Right atrium auricular region (tissue), 2 donors: ENCODE measurements around the gene TRMT2A. TPM values are rescaled to one million over a fixed set of nuclear protein-coding genes. Genes with fewer than 3 reads are reported as not detected.

Source experiments
- DNase-seq: peaks from one replicate; pipeline ENCODE4 v3.0.0-alpha.2; 2019; ENCODE audit warnings: low spot score
- H3K27ac ChIP-seq, 2 donors: fragments of 200-600 bp; sonication (generic); 1 replicate in 1 of 2; 2 replicates in 1 of 2; pipeline ENCODE4 v1.5.1; 2016 to 2019
- H3K27me3 ChIP-seq, 2 donors: fragments of 200-600 bp; sonication (generic); one replicate each; pipeline versions ENCODE4 v1.5.1 to v1.6.0; 2017 to 2019
- H3K36me3 ChIP-seq: fragments of 200-600 bp; sonication (generic); one replicate; pipeline ENCODE4 v1.5.1; 2016
- H3K4me1 ChIP-seq, 2 donors: fragments of 200-600 bp; sonication (generic); one replicate each; pipeline versions ENCODE4 v1.5.1 to v1.6.0; 2017 to 2019
- H3K4me3 ChIP-seq, 2 donors: fragments of 200-600 bp; sonication (generic); 1 replicate in 1 of 2; 2 replicates in 1 of 2; pipeline ENCODE4 v1.5.1; 2017 to 2019; ENCODE audit warnings: mild to moderate bottlenecking in 1 of 2, moderate library complexity in 1 of 2
- H3K9me3 ChIP-seq, 2 donors: fragments of 200-600 bp; sonication (generic); one replicate each; pipeline ENCODE4 v1.5.1; 2019
- CTCF ChIP-seq, 2 donors: fragments of 200-600 bp; sonication (generic); IDR thresholded peaks; one replicate each; pipeline ENCODE4 v1.5.1; 2019; ENCODE audit warnings: antibody characterized with exemption in 2 of 2
- total RNA-seq, 2 donors: library from RNA; depleted of rRNA; stranded (reverse); fragments of >200 nt; gene quantifications; one replicate each; pipeline ENCODE4 v1.1.0, GENCODE V29; 2016

The TRMT2A gene
- total RNA-seq, 2 donors from 2014 or later = 16.0 to 17.6 TPM

GRCh38 chr22:20111045-20111688 lies 5.9 kb downstream of the TRMT2A start:
- Histone ChIP-seq H3K4me3 (no peak overlapping the region), H3K4me1 (peaks cover 0 to 10% of the 10 kb centered on the region in 2 donors), H3K36me3 (peaks cover 88% of the 10 kb centered on the region), H3K27ac (no peak overlapping the region), H3K27me3 (no peaks in the 10 kb centered on the region), H3K9me3 (no peaks in the 10 kb centered on the region)
- TF ChIP-seq CTCF (IDR thresholded peaks at IDR 0.05) = peak in 1 of 2 donors; percentile 42
- DNase-seq = no peak

- no peak for DNase-seq
- Histone ChIP-seq H3K9me3 (no peaks in the 10 kb centered on the region), H3K4me1 (peaks cover 0 to 3% of the 10 kb centered on the region in 2 donors), H3K36me3 (peaks cover 95% of the 10 kb centered on the region), H3K27me3 (no peaks in the 10 kb centered on the region), H3K4me3 (no peak overlapping the region), H3K27ac (no peak overlapping the region)
- TF ChIP-seq CTCF (IDR thresholded peaks at IDR 0.05) = no peak
Measured at GRCh38 chr22:20110359-20110985, 6.6 kb downstream of the TRMT2A start.

DNA sequence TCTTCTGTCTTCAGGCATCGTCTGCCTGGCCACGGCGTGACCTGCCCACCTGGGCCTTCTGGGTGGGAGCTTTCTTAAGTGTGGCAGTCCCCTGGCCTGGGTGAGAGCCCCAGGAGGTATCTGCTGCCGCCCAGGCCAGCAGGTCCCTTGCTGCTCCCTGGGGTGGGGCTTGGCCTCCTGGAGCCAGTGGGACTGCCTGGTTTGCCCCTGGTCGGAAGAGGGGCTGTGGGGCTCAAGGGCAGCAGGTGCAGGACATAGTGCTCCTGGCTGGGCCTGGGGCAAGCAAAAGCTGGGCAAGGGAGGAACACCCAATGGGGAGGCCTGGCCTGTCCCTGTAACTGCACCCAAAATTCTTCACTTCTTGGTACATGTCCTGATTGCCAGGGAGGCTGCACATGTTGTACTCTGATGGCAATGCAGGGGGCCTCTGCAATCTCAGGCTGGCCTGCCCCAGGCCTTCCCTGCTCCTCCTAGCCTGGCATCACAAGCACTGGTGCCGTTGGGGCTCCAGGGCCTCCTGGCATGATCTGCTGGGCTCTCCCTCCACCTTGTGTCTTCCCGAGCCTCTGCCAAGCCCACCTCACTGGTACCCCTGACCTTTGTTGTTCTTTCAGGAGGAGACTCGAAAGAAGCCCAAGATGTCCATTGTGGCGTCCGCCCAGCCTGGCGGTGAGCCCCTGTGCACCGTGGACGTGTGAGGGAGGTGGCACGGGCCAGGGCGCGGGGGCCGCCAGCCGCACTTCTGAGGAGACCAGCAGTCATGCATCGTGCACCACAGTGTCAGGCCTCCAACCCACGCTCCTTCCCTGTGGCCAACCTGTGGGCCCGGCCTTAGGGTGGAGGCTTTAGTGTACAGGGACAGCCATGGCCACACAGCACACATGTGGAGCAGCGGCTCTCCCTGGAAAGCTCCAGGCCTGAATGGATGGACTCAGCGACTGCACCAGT lies 7.3 kb downstream of the TRMT2A start:
- Histone ChIP-seq H3K36me3 (peaks cover 97% of the 10 kb centered on the region), H3K27me3 (no peaks in the 10 kb centered on the region), H3K9me3 (no peaks in the 10 kb centered on the region), H3K4me1 (no peaks in the 10 kb centered on the region), H3K4me3 (no peak overlapping the region), H3K27ac (no peak overlapping the region)
- DNase-seq = no peak
- no peak for TF ChIP-seq CTCF (IDR thresholded peaks at IDR 0.05)

GRCh38 chr22:20108757-20109230 lies 8.2 kb downstream of the TRMT2A start:
- H3K4me1 ChIP-seq = no peaks in the 10 kb centered on the region
- peaks cover 91% of the 10 kb centered on the region for H3K36me3 ChIP-seq
- H3K27me3 ChIP-seq = no peaks in the 10 kb centered on the region
- DNase-seq = no peak
- no peak overlapping the region for H3K4me3 ChIP-seq
- H3K27ac ChIP-seq = no peak overlapping the region
- TF ChIP-seq CTCF (IDR thresholded peaks at IDR 0.05) = no peak
- H3K9me3 ChIP-seq = no peaks in the 10 kb centered on the region

GRCh38 chr22:20107951-20108756 lies 8.9 kb downstream of the TRMT2A start:
- no peaks in the 10 kb centered on the region for H3K9me3 ChIP-seq
- no peak overlapping the region for H3K4me3 ChIP-seq
- no peak for TF ChIP-seq CTCF (IDR thresholded peaks at IDR 0.05)
- no peaks in the 10 kb centered on the region for H3K4me1 ChIP-seq
- no peak for DNase-seq
- no peaks in the 10 kb centered on the region for H3K27me3 ChIP-seq
- H3K36me3 ChIP-seq = peaks cover 85% of the 10 kb centered on the region
- H3K27ac ChIP-seq = no peak overlapping the region
